HUES6 (cell line): ENCODE measurements around the gene KCNB1.

Source experiments
- H3K27ac ChIP-seq: 2 replicates; pipeline ENCODE4 v1.7.0; 2013; ENCODE audit warnings: low read depth, mild to moderate bottlenecking, low read length, inconsistent platforms
- H3K27me3 ChIP-seq: 2 replicates; pipeline ENCODE4 v1.6.1; 2013; ENCODE audit warnings: low read length; ENCODE audit not compliant: control insufficient read depth, insufficient read depth
- H3K36me3 ChIP-seq: 2 replicates; pipeline ENCODE4 v1.6.1; 2013; ENCODE audit warnings: low read length; ENCODE audit not compliant: control insufficient read depth, insufficient read depth
- H3K4me1 ChIP-seq: 2 replicates; pipeline ENCODE4 v1.6.1; 2013; ENCODE audit warnings: low read length; ENCODE audit not compliant: control insufficient read depth, insufficient read depth
- H3K4me3 ChIP-seq: 2 replicates; pipeline ENCODE4 v1.5.1; 2013; ENCODE audit warnings: low read depth, low read length
- H3K9ac ChIP-seq: one replicate; pipeline ENCODE4 v1.6.1; 2013; ENCODE audit warnings: mild to moderate bottlenecking, low read length
- H3K9me3 ChIP-seq: 2 replicates; pipeline ENCODE4 v1.6.1; 2013; ENCODE audit warnings: low read depth, low read length; ENCODE audit not compliant: control insufficient read depth, insufficient read depth

Gene KCNB1

GRCh38 chr20:49409302-49409974 lies 73.0 kb downstream of the KCNB1 start:
- H3K36me3 ChIP-seq, result no peaks in the 10 kb centered on the region
- H3K27ac ChIP-seq, result no peak overlapping the region
- H3K27me3 ChIP-seq, result no peaks in the 10 kb centered on the region
- H3K4me1 ChIP-seq, result peaks cover 9% of the 10 kb centered on the region
- H3K9ac ChIP-seq, result no peak overlapping the region
- H3K4me3 ChIP-seq, result no peak overlapping the region
- no peaks in the 10 kb centered on the region for H3K9me3 ChIP-seq

GRCh38 chr20:49408509-49409104 lies 73.9 kb downstream of the KCNB1 start:
- Histone ChIP-seq H3K9ac (no peak overlapping the region), H3K27ac (no peak overlapping the region), H3K27me3 (no peaks in the 10 kb centered on the region), H3K4me3 (no peak overlapping the region), H3K36me3 (no peaks in the 10 kb centered on the region), H3K9me3 (no peaks in the 10 kb centered on the region), H3K4me1 (peaks cover 9% of the 10 kb centered on the region)

- Histone ChIP-seq H3K9ac (no peak overlapping the region), H3K36me3 (no peaks in the 10 kb centered on the region), H3K27me3 (no peaks in the 10 kb centered on the region), H3K9me3 (peaks cover 8% of the 10 kb centered on the region; the same call in 1 of the 2 replicates), H3K4me3 (no peak overlapping the region), H3K4me1 (peaks cover 9% of the 10 kb centered on the region), H3K27ac (no peak overlapping the region)
Measured at GRCh38 chr20:49406666-49407065, 75.8 kb downstream of the KCNB1 start.

GRCh38 chr20:49405696-49406095 lies 76.8 kb downstream of the KCNB1 start:
- Histone ChIP-seq H3K4me3 (no peak overlapping the region), H3K9ac (no peak overlapping the region), H3K27ac (no peak overlapping the region), H3K27me3 (no peaks in the 10 kb centered on the region), H3K36me3 (no peaks in the 10 kb centered on the region), H3K9me3 (peaks cover 8% of the 10 kb centered on the region; the same call in 1 of the 2 replicates), H3K4me1 (peaks cover 9% of the 10 kb centered on the region)

- Histone ChIP-seq H3K4me3 (no peak overlapping the region), H3K9me3 (peaks cover 8% of the 10 kb centered on the region; the same call in 1 of the 2 replicates), H3K9ac (no peak overlapping the region), H3K36me3 (no peaks in the 10 kb centered on the region), H3K27ac (no peak overlapping the region), H3K4me1 (peaks cover 9% of the 10 kb centered on the region), H3K27me3 (no peaks in the 10 kb centered on the region)
Measured at GRCh38 chr20:49405062-49405683, 77.3 kb downstream of the KCNB1 start.

- H3K36me3 ChIP-seq, result no peaks in the 10 kb centered on the region
- H3K4me1 ChIP-seq, result peaks cover 9% of the 10 kb centered on the region
- peaks cover 8% of the 10 kb centered on the region; the same call in 1 of the 2 replicates for H3K9me3 ChIP-seq
- no peak overlapping the region for H3K27ac ChIP-seq
- no peak overlapping the region for H3K9ac ChIP-seq
- no peak overlapping the region for H3K4me3 ChIP-seq
- H3K27me3 ChIP-seq, result no peaks in the 10 kb centered on the region
Measured at GRCh38 chr20:49404461-49404860, 78.0 kb downstream of the KCNB1 start.

- Histone ChIP-seq H3K9me3 (peaks cover 8% of the 10 kb centered on the region; the same call in 1 of the 2 replicates), H3K27me3 (no peaks in the 10 kb centered on the region), H3K36me3 (no peaks in the 10 kb centered on the region), H3K4me1 (peaks cover 9% of the 10 kb centered on the region), H3K27ac (no peak overlapping the region), H3K9ac (no peak overlapping the region), H3K4me3 (no peak overlapping the region)
Measured at GRCh38 chr20:49403911-49404310, 78.6 kb downstream of the KCNB1 start.

GRCh38 chr20:49403012-49403411 lies 79.5 kb downstream of the KCNB1 start:
- H3K4me3 ChIP-seq, result no peak overlapping the region
- peaks cover 8% of the 10 kb centered on the region; the same call in 1 of the 2 replicates for H3K9me3 ChIP-seq
- H3K27me3 ChIP-seq, result no peaks in the 10 kb centered on the region
- H3K9ac ChIP-seq, result no peak overlapping the region
- H3K27ac ChIP-seq, result no peak overlapping the region
- H3K36me3 ChIP-seq, result no peaks in the 10 kb centered on the region
- H3K4me1 ChIP-seq, result peaks cover 9% of the 10 kb centered on the region

- Histone ChIP-seq H3K9ac (no peak overlapping the region), H3K27me3 (no peaks in the 10 kb centered on the region), H3K36me3 (no peaks in the 10 kb centered on the region), H3K27ac (no peak overlapping the region), H3K4me1 (peaks cover 9% of the 10 kb centered on the region), H3K4me3 (no peak overlapping the region), H3K9me3 (peaks cover 8% of the 10 kb centered on the region; the same call in 1 of the 2 replicates)
Measured at GRCh38 chr20:49400904-49401303, 81.6 kb downstream of the KCNB1 start.

- Histone ChIP-seq H3K27me3 (no peaks in the 10 kb centered on the region), H3K4me1 (peaks cover 9% of the 10 kb centered on the region; the same call in 1 of the 2 replicates), H3K9me3 (peaks cover 8% of the 10 kb centered on the region; the same call in 1 of the 2 replicates), H3K4me3 (no peak overlapping the region), H3K9ac (no peak overlapping the region), H3K36me3 (no peaks in the 10 kb centered on the region), H3K27ac (no peak overlapping the region)
Measured at GRCh38 chr20:49400410-49400809, 82.1 kb downstream of the KCNB1 start.

- Histone ChIP-seq H3K36me3 (no peaks in the 10 kb centered on the region), H3K27ac (no peak overlapping the region), H3K4me1 (no peaks in the 10 kb centered on the region), H3K9ac (no peak overlapping the region), H3K4me3 (no peak overlapping the region), H3K27me3 (no peaks in the 10 kb centered on the region), H3K9me3 (peaks cover 8% of the 10 kb centered on the region; the same call in 1 of the 2 replicates)
Measured at GRCh38 chr20:49399329-49399728, 83.1 kb downstream of the KCNB1 start.
